Middle frontal gyrus (tissue), 1 donor: ENCODE results near the gene CCM2.

Source experiments
- DNase-seq: peaks from one replicate; pipeline ENCODE4 v3.0.0-alpha.2; 2015; ENCODE audit warnings: low spot score; ENCODE audit errors: extremely low spot score

CCM2 gene

DNA sequence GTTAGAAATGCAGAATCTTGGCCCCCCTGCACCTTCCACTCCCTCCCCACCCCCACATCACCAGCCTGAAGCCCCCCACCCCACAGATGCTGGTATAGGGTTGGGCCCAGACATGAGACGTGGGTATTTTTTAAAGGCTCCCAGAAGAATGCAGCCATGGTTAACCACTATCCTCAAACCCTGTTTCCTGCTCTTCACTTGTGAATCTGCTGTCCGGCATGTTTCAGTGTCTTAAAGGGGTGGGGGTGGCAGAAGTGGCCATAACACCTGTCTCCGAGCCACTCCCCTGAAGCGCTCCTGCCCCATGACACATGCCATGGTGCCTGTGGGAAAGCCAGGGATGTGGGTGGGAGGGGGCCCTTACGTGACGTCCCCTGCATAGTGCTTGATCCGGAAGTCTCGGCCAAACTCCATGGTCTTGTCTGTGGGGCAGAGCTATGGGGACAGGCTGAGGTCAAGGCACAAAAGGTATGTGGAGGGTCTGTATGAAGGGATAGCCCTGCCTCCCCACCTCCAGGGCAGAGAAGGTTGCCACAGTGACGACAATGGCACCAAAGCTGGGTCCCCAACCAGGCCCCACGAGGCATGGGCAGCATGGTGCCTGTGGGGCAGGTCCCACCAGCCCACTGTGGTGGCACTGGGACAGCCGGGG, 30.8 kb upstream of the CCM2 start:
- no peak for DNase-seq

DNA sequence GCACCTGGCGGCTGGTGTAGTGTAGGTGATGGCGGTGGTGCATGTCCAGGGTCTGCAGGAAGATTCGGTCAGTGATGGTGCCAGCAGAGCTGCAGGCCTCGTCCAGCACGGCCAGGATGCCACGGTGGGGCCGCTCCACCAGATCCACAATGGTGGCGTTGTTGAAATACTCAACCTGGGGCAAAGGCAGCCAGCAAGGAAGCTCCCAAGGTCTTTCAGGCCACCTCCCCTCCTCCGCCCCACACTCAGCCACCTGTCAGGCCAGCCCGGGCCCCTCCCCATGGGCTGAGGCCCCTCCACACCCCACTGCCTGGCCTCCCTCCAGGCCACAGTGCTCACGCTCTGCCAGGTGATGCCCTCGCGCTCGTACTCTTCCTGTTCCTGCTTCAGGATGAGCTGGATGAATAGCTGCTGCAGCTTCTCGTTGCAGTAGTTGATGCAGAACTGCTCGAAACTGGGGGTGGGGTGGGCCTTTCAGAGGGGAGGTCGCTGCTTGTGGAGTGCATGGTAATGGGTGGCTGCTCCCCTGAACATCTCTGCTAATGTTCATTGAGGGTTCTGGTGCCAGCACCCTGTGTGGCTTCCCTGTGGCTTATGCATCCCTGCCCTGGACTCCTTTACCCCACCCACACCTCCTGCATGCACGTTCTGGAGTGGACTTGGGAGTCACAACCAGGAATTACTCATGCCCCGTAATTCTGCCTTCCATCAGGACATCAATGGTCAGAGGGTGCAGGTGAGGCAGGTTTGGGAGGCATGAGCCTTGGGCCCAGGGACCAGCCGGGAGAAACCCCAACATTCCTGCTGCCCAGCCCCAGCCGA, 30.1 kb upstream of the CCM2 start:
- no peak for DNase-seq

DNA sequence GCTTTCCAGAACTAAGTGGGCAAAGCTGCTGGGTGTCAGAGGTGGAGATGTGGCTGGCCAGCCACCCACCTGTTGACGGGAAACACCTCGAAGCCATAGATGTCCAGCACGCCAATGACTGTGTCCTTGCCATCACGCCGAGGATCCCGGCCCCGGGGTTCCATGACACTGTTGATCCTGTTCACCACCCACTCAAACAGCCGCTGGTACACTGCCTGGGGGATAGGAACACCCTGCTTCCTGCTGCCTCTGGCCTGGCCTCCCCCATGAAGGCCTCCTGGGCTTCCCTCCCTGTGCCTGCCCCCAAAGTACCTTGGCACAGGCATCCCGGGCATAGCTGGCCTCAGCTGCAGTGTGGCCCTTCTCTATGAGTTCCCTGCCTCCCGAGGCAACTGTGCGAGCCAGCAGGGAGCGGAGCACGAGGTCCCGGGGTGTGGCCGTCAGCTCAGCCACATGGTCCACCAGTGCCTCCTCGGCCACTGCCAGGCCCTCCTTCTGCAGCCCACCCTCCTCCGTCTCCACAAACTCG, 29.4 kb upstream of the CCM2 start:
- DNase-seq = no peak

DNA sequence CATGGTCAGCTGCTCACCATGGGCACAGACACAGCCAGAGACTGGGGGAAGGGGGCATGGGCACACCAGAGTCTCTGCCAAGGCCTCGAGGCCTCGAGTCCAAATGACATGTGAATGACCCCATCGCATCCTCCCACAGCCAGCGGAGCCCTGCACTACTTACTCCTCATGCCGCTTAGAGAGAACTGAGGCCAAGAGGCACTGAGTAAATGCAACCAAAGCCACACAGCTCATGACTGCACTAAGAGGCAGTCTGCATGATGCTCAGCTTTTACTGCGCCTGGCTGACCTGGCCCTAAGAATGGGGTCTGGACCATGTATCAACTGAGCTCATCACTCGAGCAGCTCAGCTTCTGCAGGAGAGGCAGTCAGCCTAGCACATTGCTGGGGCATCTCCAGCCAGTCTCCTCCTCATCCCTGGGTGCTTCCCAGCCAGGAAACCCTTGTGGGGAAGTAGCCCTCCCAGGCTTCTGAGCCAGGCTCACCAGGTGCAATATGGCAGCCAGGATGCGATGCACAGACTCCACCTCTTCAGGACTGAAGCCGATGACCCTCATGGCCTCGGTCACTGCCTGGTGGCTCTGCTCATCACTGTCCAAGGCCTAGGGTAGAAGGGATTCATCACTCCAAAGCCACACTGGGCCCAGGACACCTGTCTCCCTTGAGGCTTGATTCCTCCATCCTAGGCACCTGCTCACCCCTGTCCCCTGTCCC, 28.7 kb upstream of the CCM2 start:
- no peak for DNase-seq

DNA sequence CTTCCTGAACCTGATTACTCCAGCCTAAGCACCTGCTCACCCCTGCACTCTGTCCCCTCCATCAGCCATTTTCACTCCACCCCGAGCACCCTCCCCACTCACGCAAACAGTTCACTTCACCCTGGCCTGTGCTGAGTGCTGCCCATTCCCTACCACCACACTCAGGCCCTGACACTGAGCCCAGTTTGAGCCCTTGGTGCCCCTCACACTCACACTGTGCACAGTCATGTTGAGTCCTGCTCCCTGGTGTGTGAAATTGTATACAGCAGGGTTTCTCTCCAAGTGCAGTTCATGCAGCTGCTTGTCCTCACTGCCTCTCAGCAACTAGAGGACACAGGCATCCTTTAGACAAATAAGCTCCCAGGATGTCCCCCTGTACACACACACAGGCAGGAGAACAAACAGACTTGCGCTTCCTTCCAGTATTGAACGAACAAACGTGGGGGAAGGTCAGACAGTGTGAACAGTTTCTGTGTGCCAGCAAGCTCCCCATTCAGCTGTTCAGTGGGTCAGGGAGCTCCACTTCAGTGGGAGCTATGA, 28.0 kb upstream of the CCM2 start:
- no peak for DNase-seq

DNA sequence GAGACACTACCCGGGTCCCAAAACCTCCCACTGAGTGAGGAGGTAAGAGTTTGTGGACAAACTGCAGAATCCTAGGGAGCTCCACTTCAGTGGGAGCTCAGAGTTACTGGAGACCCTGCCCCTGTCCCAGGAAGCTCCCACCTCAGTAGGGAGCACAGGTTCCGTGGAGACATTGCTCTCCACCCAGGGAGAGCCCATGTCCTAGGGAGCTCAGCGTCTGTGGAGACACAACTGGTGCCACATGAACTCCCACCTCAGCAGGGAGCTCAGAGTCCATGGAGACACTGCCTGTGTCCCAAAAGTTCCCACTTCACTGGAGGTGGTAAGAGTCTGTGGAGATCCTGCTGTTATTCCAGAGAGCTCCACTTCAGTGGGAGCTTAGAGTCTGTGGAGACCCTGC, 27.4 kb upstream of the CCM2 start:
- DNase-seq = no peak

DNA sequence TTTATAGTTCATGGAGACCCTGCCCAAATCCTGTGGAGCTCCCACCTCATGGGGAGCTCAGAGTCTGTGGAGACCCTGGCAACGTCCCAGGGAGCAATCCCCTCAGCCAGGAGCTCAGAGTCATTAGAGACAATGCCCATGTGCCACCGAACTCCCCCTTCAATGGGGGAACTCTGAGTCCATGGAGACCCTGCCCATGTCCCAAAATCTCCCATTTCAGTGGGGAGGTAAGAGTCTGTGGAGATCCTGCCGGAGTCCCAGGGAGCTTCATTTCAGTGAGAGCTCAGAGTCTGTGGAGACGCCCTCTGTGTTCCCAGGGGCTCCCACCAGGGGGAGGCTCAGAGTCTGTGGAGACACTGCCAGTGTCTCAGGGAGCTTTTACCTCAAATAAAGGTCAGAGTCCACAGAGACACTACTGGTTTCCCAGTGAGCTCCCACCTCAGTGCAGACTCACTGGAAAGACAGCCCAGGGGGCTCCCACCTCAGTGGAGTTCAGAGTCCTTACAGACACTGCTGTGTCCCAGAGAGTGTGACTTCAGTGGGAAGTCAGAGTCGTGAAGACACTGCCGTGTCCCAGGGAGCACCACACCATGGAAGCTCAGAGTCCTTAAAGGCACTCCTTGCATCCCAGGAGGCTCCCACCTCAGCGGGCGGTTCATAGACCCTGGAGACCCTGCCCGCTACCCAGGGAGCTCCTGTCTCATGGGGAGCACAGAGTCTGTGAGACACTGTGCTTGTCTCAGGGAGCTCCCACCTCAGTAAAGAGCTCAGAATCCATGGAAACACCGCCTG, 26.2 kb upstream of the CCM2 start:
- DNase-seq = no peak

DNA sequence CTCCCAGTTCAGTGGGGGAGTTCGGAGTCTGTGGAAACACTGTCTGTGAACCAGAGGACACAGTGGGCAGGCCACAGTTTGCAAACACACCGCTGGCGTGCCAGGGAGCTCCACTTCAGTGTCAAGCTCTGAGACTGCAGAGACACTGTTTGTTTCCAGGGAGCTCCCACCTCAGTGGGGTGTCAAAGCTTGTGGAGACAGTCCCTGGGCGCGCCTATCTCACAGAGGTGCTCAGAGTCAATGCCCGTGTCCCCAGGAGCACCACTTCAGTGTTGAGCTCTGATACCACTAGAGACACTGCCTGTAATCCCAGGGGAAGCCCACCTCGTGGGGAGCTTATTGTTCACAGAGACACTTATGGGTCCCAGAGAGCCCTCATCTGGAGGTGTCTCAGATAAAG, 25.5 kb upstream of the CCM2 start:
- DNase-seq = no peak

DNA sequence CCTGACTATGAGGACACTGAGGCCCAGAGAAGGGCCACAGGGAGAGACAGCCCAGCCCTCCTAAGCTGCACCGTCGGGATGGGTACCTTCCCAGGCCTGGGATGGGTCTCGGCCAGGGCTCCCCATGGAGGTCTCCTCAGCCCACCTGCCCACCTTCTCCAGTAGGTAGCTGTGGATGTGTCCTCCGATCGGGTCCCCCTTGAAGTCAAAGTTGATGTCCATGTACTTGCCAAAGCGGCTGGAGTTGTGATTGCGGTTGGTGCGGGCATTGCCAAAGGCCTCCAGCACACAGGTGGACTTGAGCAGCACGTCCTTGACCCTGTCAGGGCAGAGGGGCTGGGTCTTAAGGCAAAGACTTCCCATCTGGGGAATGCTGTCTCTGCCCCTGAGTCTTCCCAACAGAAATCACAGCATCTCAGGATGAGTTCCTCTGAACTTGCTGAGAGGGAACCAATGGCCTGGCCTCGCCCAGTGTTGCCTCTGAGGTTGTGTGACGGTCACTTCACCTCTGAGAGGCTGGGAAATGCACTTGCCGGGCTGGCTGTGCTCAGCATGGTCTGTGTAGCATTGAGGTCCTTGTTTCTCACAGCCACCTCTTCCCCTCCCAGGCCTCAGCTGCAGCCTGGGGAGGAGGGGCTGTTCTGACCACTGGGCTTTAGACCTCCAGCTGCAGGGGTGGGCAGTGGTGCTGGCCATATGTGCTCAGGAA, 24.5 kb upstream of the CCM2 start:
- DNase-seq = no peak

DNA sequence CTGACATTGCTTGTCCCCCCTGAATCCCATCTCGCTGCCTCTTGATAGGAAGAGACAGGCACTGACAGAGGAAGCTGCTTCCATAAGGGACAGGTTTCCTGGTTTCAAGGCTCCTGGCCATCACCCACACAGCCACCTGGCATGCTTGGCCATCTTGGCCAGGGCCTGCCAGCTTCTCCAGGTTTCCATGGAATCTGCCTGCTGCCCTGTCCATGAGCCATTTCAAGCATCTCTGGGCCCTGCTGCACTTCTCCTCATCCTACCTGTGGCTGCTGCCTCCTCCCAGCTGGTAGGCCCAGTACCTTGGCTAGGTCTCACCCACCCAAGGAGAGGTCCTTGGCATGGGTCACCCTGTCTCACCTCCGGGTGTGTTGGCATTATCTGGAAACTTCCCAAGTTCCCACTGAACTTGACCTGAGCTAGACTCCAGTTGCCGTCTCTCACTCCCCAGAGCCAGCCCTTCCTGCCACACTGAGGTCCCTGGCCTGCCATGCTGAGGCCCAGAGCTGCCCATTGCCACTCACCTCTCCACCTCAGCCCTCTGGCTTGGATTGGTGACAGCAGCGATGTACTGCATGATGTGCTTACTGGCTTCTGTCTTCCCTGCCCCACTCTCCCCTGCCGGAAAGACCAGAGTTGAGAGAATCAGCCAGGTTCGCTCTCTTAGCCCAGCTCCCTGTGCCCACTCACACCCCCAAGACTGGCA, 23.8 kb upstream of the CCM2 start:
- DNase-seq = no peak

DNA sequence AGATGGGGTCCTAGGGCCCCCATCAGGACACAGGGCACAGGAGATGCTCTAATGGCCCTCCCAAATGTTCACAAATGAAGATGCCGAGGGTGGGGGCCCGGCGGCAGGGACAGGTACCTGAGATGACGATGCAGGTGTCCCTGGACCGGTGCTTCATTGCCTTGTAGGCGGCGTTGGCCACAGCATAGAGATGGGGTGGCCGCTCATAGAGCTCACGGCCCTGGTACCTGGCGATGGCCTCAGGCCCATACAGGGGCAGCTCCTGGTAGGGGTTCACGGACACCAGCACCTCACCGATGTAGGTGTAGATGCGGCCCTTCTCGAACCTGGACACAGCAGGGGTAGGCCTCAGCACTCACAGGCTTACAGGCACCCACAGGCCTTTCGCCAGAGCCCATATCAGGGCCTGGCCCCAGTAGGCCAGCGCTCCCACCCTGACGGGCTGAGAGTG, 23.2 kb upstream of the CCM2 start:
- DNase-seq = no peak

DNA sequence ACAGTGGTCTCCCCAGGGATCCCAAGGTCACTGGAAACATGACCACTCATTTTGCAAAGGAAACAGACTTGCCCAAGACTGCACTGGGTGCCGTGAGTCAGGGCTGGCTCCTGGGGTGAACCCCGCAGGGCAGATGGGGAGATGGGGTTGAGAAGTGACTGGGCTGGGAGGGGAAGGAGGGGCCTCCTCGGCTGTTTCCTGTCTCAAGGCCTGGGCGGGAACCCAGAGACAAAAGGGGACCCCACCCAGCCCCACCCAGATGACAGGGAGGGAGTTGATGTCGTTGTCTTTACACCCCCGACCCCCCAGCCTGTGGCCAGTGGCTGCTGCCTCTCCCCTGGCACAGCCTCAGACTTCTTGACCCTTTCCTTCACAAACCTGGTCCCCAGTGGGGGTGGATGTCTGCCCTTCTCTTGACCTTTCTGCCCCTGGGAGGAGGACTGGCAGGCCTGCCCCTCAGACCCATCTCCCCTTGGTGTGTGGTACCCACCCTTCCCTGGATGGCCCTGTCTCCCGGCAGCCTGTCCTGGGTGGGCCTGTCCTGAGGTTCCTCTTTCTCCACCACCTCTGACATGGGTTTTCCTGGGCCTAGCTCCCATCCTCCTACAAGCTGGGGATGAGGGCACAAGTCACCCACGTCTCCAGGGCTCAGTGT, 22.6 kb upstream of the CCM2 start:
- no peak for DNase-seq

DNA sequence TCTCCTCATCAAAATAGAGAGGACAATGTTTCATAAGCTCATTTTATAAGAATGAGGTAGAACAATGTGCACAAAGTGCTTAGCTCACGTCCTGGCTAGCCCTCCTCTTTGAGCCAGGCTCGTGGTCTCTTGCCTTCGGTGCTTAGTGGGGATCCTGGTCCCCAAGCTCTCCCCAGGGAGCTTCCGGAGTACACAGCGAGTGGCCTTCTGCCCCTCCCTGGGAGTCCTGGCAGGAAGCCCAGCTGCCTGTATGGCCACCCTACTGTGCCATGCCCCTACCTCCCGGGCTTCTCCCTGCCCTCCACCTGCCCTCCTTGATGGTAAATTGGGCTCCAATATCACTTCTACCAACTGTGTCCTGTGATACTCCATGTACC, 22.1 kb upstream of the CCM2 start:
- no peak for DNase-seq

DNA sequence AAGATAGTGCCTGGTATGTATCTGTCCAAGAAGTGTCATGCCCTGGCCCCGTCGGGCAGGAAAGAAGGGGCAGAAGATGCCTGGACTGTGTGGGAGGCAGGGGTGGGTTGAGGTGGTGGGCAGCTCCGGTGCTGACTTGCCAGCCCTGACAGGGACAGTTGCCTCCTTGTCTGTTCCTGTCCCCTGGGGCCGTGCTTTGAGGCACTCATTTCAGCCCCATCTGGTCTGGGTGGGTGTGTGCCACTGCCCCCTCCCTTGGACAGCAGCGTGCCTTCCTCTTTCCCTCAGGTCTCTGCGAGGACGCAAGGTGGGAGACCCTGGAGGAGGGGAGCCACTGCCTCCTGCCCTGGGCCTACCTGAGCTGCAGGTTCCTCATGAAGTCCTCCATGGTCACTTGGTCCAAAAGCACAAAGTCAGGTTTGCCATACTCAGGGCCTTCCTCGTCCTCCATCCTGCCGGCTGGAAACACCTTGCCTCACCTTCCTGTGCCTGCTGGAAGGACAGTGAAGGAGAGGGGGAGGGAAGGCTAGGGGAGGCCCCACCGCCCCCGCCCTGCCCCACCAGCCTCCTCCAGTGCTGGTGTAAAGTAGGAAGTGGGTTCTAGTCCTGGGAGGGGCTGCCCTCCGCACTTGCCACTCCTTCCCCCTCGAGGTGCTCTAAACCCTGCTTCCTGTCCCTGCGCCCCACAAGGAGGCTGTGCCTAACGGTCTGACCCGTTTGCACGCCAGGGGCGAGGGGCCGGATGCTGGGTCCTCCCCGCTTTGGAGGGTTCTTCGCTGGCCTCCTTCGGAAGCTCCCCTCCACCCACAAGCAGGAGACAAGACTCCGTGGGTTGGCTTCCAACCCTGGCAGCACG, 21.3 kb upstream of the CCM2 start, which contains the start of gene MYO1G:
Gene MYO1G, minus strand, starts transcription at position 505 of the 856 bp plus-strand sequence. Its CDS starts 54 bp downstream, at position 451.
- no peak for DNase-seq

DNA sequence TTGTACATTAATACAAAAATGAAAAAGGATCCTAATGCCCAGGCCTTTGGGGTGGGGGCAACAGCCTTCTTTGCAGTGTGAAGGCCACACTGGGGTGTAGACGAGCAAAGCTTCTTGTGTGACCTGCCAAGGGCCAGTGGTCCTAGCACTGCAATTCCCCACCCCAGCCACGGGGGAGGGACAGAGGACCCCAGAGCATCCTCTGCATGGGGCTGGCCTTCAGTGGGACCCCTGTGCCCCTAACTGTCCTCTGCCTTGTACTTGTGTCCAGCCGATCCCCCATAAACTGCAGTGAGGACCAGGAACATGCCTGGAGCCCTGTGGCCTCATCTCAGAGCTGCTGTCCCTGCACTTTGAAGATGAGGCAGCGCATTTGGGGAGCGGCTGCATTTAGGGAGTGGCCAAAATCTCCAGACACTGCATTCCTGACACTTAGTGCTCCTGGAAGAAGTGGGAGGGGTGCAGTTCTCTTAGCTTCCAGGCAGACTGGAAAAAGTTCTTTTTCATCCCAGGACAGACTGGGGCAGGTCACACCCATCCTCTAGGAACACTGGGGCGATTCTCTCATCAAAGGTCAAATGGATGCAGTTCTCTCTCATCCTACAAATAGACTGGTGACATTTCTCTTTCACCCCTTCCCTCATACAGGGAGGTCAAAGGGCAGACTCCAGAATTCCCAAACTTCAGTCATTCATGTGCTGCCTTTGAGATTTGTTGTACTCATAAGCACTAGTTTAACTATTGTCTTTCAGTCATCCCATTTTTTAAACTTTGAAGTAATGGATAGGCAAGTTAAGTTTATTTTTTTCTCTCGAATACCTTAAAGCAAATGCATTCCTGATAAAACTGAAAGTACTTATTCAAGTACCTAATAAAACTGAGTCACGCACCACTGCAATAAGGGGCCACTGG, 20.3 kb upstream of the CCM2 start:
- no peak for DNase-seq

DNA sequence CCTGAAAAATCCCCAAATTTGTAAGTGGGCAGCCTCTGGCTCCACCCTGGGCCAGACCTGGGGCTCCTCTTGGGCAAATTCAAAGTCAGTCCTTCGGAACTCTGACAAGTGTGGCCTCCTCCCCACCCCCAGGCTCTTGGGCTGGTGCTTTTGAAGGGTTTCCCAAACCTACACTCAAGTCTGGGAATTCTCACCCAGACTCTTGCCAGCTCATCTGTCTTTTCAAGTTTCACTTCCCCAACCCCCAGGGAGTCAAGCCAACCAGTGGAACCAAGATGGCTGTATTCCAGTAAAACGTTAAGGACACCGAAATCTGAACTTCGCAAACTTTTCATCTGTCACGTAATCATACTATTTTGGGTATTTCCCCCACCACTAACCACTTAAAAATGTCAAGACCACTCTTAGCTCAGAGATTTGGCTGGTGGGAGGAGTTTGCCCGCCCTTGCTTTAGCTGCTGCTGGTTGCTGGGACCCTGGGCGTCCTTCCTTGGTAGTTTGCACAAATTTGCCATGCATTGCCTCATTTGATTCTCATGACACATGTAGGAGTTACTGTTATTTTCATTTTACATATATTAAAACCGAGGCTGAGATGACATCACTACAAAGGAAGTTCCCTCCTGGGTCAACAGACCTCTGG, 19.5 kb upstream of the CCM2 start:
- DNase-seq = no peak
